ENCODE results near the gene POU2AF2.

- TF ChIP-seq CTCF (IDR thresholded peaks at IDR 0.05) (no peak), POLR2A (IDR thresholded peaks at IDR 0.05) (no peak), POLR2AphosphoS5 (IDR thresholded peaks at IDR 0.05) (no peak), EP300 (IDR thresholded peaks at IDR 0.05; ENCODE audit: low read depth) (no peak)
These were observed 7.6 kb upstream of the POU2AF2 start for GRCh38 chr11:111237926-111238325.

Measured in transverse colon (tissue), 4 donors.